GM18868 (cell line): Measurements from ENCODE around the gene RTN4R.
"Not testable (repeated sequence)": the region's sequence is repeated elsewhere in the genome, so short reads cannot be mapped to it uniquely, and the experiment has no call there.

ENCODE experiments used
- ATAC-seq: cut with Tn5 transposase; IDR thresholded peaks from one replicate; pipeline ENCODE4 v1.9.1; 2021; ENCODE audit warnings: mild to moderate bottlenecking, moderate library complexity; ENCODE audit not compliant: unreplicated experiment

RTN4R gene

GRCh38 chr22:20272700-20273099 is 4.6 kb upstream of the RTN4R start:
- ATAC-seq, result no peak

GRCh38 chr22:20272174-20272573 is 4.1 kb upstream of the RTN4R start:
- ATAC-seq, result no peak

- ATAC-seq, result no peak
Measured at GRCh38 chr22:20271114-20271994, 3.2 kb upstream of the RTN4R start.

- not testable (repeated sequence) for ATAC-seq
Measured at GRCh38 chr22:20270190-20271113, 2.3 kb upstream of the RTN4R start.

- ATAC-seq, result not testable (repeated sequence)
Measured at GRCh38 chr22:20269673-20270072, 1.6 kb upstream of the RTN4R start.

GRCh38 chr22:20269201-20269600 is 1.1 kb upstream of the RTN4R start:
- not testable (repeated sequence) for ATAC-seq

GRCh38 chr22:20267441-20268278 is 458 bp downstream of the RTN4R start:
- no peak for ATAC-seq

- not testable (repeated sequence) for ATAC-seq
Measured at GRCh38 chr22:20266667-20267440, 1.3 kb downstream of the RTN4R start.

- ATAC-seq, result not testable (repeated sequence)
Measured at GRCh38 chr22:20265772-20266666, 2.1 kb downstream of the RTN4R start.

- ATAC-seq, result no peak
Measured at GRCh38 chr22:20264614-20265452, 3.3 kb downstream of the RTN4R start.

- not testable (repeated sequence) for ATAC-seq
Measured at GRCh38 chr22:20263404-20264281, 4.5 kb downstream of the RTN4R start.

GRCh38 chr22:20262582-20263147 is 5.5 kb downstream of the RTN4R start:
- no peak for ATAC-seq

- ATAC-seq, result no peak
Measured at GRCh38 chr22:20261848-20262581, 6.1 kb downstream of the RTN4R start.

- no peak for ATAC-seq
Measured at GRCh38 chr22:20260071-20260765, 7.9 kb downstream of the RTN4R start.

GRCh38 chr22:20259327-20259688 is 8.8 kb downstream of the RTN4R start:
- no peak for ATAC-seq
